Activated naive CD8-positive, alpha-beta T cell treated with anti-CD3 and anti-CD28 coated beads for 36 hours (primary cell): ENCODE results near the gene CACNA1C. TPM values are rescaled to one million over a fixed set of nuclear protein-coding genes. Genes with fewer than 3 reads are reported as not detected.

Source experiments
- DNase-seq: peaks from one replicate; pipeline ENCODE4 v3.0.0; 2021
- H3K27ac Mint-ChIP-seq: one replicate; pipeline ENCODE4 v1.8.0; 2022; ENCODE audit warnings: mild to moderate bottlenecking, moderate library complexity, mixed read lengths
- H3K27me3 Mint-ChIP-seq: one replicate; pipeline ENCODE4 v1.8.0; 2022; ENCODE audit warnings: mild to moderate bottlenecking, mixed read lengths
- H3K36me3 Mint-ChIP-seq: one replicate; pipeline ENCODE4 v1.8.0; 2021; ENCODE audit warnings: mild to moderate bottlenecking, mixed read lengths
- H3K4me1 Mint-ChIP-seq: one replicate; pipeline ENCODE4 v1.8.0; 2021; ENCODE audit warnings: mixed read lengths
- H3K4me3 Mint-ChIP-seq: one replicate; pipeline ENCODE4 v1.8.0; 2022; ENCODE audit warnings: mild to moderate bottlenecking, moderate library complexity, mixed read lengths
- H3K9me3 Mint-ChIP-seq: one replicate; pipeline ENCODE4 v1.8.0; 2022; ENCODE audit warnings: mixed read lengths
- total RNA-seq, 2 experiments: library from RNA; stranded (reverse); gene quantifications; one replicate each; pipeline ENCODE4 v1.2.3, GENCODE V29; 2021

The CACNA1C gene
- total RNA-seq, 2 experiments from 2014 or later, result 0.02 to 0.14 TPM

DNA sequence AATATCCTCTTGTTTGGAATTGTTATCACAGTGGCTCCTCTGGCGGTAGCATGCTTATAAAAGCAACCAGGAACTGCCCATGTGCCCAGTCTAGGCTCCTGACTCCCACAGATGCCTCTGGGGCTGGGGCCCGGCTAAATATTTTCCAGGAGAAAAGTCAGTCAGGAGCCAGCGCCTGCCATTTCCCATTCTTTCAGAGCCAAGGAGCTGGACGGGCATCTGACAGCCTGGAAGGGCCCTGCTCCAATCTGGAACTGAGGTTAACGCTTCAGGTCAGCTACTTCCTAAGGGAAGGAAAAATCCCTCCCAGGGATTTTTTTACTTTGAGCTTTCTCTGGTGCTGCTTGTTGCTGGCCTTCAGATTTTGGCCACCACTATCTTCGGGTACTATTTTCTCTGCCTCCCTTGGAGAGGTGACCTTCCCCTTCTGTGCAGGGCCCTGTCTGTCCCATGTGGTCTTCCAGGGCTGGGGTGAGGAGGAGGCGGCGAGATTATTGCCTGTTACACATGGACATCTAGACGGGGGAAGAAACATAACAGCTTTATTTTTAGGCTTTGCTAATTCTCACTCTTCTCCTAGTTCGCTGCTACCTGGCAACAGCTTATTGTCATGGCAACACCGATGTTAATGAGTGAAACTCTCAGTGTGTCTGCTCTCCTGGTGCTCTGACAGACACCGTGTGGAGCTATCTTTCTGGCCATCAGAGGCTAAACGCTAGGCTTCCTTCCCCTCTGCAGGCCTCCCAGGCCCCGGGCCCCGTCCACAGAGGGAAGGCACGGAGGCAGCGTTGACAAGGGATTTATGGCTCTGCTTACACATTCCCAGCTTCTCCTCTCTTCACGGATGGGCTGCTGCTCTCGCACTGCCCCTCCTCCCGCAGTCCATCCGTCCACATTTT lies 160.4 kb downstream of the CACNA1C start:
- H3K27me3 Mint-ChIP-seq, result peaks cover 8% of the 10 kb centered on the region
- no peak overlapping the region for H3K4me3 Mint-ChIP-seq

DNA sequence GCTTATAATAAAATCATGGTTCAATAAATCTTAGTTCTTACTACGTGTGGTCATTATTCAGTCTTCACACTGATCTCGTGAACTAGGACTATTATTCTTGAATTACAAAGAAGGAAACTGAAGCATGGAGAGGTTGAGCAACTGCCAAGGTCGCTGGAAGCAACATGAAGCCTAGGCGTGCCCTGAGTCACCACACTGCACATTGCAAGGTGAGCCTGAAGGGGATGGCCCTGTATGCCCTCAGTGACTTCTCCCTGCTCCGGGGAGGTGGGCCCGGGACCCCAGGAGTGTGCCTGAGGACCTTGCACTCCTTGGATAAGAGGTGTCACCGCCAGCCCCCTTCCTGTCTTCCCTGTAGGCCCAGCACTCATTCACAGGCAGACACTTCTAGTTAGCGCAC lies 161.6 kb downstream of the CACNA1C start:
- no peaks in the 10 kb centered on the region for H3K4me1 Mint-ChIP-seq
- no peaks in the 10 kb centered on the region for H3K9me3 Mint-ChIP-seq
- H3K27me3 Mint-ChIP-seq, result peaks cover 8% of the 10 kb centered on the region
- H3K4me3 Mint-ChIP-seq, result no peak overlapping the region
- H3K36me3 Mint-ChIP-seq, result no peaks in the 10 kb centered on the region
- no peak for DNase-seq
- H3K27ac Mint-ChIP-seq, result no peak overlapping the region

More for the DNA sequence above, 160.4 kb downstream of the CACNA1C start:
- H3K27ac Mint-ChIP-seq, result no peak overlapping the region
- no peaks in the 10 kb centered on the region for H3K4me1 Mint-ChIP-seq
- DNase-seq, result no peak
- no peaks in the 10 kb centered on the region for H3K9me3 Mint-ChIP-seq
- no peaks in the 10 kb centered on the region for H3K36me3 Mint-ChIP-seq

DNA sequence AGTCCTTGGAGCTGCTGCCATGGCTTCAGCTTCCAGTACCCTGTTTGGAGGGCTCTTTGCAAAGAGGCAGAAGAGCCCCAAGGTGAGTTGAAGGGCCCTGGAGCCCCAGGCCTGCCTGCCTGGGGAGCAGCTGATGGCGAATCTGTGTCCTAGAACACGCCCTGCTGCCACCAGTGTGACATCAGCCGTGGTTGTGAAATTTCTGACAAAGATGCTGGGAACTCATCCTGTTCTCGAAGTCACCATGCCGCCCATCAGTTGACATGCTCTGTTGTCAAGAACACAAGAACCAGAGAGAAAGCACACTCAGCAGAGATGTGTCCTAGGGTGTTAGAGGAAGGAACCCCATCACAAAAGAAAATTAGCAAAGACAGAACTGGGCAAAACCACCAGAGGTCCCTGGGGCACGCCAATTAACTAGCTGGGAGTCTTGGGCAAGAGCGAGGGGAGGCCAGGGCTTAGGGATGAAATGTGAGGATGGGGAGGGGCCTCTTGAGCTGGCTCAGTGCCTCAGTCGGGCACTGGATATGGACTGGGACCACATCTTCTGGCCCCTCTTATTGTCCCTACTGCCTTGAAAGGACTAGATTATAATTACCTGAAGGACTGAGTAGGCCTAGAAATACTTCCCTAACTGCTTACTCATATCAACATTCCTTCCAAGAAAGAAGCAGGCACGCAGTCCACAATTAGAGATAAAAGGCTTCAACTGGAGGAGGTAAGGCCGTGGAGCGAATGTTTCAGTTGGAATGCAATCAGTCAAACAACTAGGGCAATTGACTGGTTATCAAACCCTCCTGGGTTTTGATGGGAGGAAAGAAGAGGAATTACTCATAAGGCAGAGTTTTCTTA lies 163.1 kb downstream of the CACNA1C start:
- peaks cover 8% of the 10 kb centered on the region for H3K27me3 Mint-ChIP-seq
- H3K4me3 Mint-ChIP-seq, result no peak overlapping the region
- H3K9me3 Mint-ChIP-seq, result no peaks in the 10 kb centered on the region
- no peaks in the 10 kb centered on the region for H3K36me3 Mint-ChIP-seq
- H3K27ac Mint-ChIP-seq, result no peak overlapping the region
- no peak for DNase-seq
- H3K4me1 Mint-ChIP-seq, result no peaks in the 10 kb centered on the region

DNA sequence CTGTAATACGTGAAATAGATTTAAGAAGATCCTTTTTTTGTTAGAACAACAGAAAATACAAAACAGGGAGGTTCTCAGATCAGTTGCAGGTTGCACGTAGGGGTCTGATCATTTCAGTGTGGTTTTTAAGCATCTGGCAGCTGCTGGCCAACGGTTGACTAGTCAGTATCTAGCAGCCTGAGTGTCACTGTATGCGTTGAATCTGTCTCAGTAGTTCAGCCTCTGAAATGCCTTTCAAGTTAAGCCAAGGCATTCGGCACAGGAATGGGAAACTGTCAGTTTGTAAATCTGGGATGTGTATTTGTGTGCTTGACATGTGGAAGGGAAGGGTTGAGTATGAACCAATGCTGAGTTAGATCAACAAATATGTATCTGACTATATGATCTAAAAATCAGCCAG lies 165.9 kb downstream of the CACNA1C start:
- no peaks in the 10 kb centered on the region for H3K4me1 Mint-ChIP-seq
- H3K9me3 Mint-ChIP-seq, result no peaks in the 10 kb centered on the region
- no peak overlapping the region for H3K27ac Mint-ChIP-seq
- H3K36me3 Mint-ChIP-seq, result no peaks in the 10 kb centered on the region
- peaks cover 6% of the 10 kb centered on the region for H3K27me3 Mint-ChIP-seq
- no peak for DNase-seq
- H3K4me3 Mint-ChIP-seq, result no peak overlapping the region

DNA sequence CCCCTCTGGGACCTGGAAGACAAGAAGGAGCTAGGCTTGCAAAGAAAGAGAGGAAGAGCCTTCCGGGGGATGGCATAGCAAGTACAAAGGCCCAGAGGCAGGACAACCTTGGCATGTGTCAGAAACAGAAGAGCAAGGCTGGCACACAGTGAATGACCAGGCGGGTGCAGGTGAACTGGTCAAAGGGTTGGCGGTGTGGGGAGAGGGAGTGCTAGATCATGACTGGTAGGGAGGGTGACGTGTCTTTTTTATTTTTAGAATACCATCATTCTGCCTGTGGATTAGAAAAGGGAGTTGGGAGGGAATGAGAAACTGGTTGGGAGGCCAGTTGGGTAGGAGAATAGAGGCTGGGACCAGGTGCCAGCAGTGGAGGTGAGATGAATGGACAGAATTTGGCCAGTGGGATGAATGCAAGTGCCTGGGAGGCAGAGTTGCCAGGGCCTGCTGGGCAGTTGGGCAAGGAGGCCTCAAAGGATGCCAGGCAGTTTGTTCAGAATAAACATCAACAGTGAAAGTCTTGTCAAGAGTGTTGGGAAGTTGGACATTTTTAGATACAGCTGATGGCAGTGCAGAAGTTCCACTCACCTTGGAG lies 168.3 kb downstream of the CACNA1C start:
- Mint-ChIP-seq H3K27me3 (no peaks in the 10 kb centered on the region), H3K27ac (no peak overlapping the region), H3K9me3 (no peaks in the 10 kb centered on the region), H3K4me1 (no peaks in the 10 kb centered on the region), H3K36me3 (no peaks in the 10 kb centered on the region), H3K4me3 (no peak overlapping the region)
- no peak for DNase-seq

DNA sequence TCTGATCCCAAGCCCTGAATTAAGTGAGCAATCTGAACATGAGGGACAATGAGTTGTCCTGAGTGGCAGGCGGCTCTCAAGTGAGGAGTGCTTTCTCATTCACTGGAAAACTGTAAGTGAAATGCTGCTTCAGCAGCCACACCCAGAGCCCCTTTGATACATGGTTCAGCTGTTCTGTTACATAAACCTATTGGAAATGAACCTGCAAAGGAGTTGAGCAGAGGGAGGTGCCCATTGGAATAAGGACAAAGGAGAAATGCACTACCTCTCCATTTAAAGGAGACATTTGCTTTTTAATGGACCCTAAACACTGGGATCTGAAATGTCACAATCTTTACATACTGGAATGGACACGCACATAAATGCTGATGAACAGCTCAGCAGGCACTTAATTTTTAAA lies 169.9 kb downstream of the CACNA1C start:
- H3K9me3 Mint-ChIP-seq, result no peaks in the 10 kb centered on the region
- H3K4me3 Mint-ChIP-seq, result no peak overlapping the region
- DNase-seq, result no peak
- no peak overlapping the region for H3K27ac Mint-ChIP-seq
- H3K36me3 Mint-ChIP-seq, result no peaks in the 10 kb centered on the region
- H3K4me1 Mint-ChIP-seq, result no peaks in the 10 kb centered on the region
- H3K27me3 Mint-ChIP-seq, result no peaks in the 10 kb centered on the region

DNA sequence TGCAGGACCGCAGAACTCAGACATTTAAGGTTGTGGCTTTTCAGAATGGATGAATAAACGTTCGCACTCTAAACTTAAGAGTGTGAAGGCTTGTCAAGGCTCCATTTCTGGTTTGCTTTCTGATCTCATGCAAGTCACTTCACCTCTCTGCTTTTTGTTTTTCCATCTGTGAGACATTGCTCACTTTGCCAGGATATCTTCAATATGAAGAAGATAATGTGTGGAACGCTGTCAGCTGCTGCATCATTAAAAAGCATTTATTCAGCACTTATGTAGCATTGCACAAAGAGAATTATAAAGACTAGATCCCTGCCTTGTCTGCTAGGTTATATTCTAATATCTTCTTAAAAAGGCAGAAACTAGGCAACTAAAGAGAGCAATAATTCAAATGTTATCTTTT lies 172.2 kb downstream of the CACNA1C start:
- H3K27me3 Mint-ChIP-seq, result peaks cover 6% of the 10 kb centered on the region
- DNase-seq, result no peak
- H3K27ac Mint-ChIP-seq, result no peak overlapping the region
- no peaks in the 10 kb centered on the region for H3K9me3 Mint-ChIP-seq
- H3K4me1 Mint-ChIP-seq, result no peaks in the 10 kb centered on the region
- H3K36me3 Mint-ChIP-seq, result no peaks in the 10 kb centered on the region
- H3K4me3 Mint-ChIP-seq, result no peak overlapping the region

DNA sequence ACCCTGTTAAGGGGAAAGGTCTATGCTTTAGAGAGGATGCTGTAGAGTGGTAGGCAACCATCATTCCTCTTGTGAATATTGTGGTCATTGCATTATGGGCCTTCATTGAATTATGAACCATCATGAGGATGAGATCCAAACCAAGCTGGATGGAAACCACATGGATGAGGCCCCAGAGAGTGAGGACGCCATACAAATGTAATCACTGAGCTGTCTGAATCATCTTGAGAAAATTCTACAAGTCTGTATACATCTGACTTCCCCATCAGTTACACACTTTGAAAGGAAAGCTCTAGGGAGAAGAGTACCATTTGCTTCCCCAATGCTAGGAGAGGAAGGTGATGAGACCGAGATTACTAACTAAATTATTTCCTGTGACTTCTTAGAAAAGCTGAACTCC lies 172.9 kb downstream of the CACNA1C start:
- DNase-seq, result no peak
- Mint-ChIP-seq H3K9me3 (no peaks in the 10 kb centered on the region), H3K4me3 (no peak overlapping the region), H3K36me3 (no peaks in the 10 kb centered on the region), H3K4me1 (no peaks in the 10 kb centered on the region), H3K27me3 (peaks cover 8% of the 10 kb centered on the region), H3K27ac (no peak overlapping the region)

DNA sequence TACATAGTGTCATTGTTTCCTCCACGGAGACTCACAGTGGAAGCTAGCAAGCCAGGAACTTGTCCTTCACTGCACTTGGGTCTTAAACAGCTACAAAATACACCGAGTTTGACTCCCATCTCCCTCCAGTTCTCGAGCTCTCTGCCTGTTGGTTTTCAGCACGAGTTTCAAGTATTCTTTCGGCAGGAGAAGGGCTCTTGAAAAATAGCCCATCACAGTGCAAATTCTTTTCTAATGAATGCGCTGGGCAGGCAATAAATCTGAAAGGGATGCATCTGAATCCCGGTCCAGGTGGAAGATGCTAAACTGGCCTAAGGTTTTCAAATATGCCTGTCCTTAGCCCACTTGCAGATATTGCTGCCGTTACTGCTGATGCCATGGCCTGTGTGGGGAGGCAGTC lies 173.9 kb downstream of the CACNA1C start:
- H3K4me3 Mint-ChIP-seq, result no peak overlapping the region
- H3K4me1 Mint-ChIP-seq, result no peaks in the 10 kb centered on the region
- no peaks in the 10 kb centered on the region for H3K36me3 Mint-ChIP-seq
- no peak for DNase-seq
- no peaks in the 10 kb centered on the region for H3K9me3 Mint-ChIP-seq
- peaks cover 9% of the 10 kb centered on the region for H3K27me3 Mint-ChIP-seq
- no peak overlapping the region for H3K27ac Mint-ChIP-seq

DNA sequence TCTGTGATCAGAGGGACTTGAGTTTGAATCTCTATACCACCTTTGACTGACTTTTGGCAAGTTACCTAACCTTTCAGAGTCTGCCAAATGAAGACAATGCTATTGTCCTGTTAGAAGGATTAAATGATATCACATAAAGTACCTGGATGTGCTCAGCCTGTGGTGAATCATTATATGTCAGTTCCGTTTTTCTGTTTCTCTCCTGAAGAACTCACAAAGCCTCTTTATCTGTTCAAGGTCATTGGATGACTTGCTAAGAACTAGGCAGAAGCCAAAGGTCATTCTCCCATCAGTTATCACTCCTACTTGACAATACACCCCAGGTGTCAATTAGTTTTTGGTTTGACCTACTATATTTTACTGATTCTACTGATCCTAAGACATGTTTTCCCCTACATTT lies 174.6 kb downstream of the CACNA1C start:
- no peak for DNase-seq
- Mint-ChIP-seq H3K36me3 (no peaks in the 10 kb centered on the region), H3K27me3 (peaks cover 9% of the 10 kb centered on the region), H3K27ac (no peak overlapping the region), H3K9me3 (no peaks in the 10 kb centered on the region), H3K4me1 (no peaks in the 10 kb centered on the region), H3K4me3 (no peak overlapping the region)

DNA sequence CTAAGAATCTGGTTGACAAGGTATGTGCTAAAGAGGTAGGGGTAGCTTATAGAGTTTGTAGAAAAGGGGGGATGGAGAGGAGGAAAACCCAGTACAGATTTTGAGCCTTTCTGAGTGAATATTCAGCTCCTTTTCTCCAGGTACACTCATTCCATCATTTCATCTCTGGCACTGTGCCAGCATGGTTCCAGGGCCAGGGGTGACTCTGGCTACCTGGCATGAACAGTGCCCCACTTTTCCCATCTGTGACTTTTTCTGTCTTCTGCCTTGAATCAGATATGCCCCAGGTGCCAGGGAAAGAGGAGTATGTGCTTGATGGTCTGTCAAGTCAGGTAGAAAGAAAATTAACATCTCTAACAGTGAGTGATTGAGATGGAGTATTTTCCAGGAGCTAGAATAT lies 175.7 kb downstream of the CACNA1C start:
- H3K9me3 Mint-ChIP-seq, result no peaks in the 10 kb centered on the region
- H3K4me3 Mint-ChIP-seq, result no peak overlapping the region
- H3K36me3 Mint-ChIP-seq, result no peaks in the 10 kb centered on the region
- H3K27me3 Mint-ChIP-seq, result peaks cover 9% of the 10 kb centered on the region
- no peak overlapping the region for H3K27ac Mint-ChIP-seq
- H3K4me1 Mint-ChIP-seq, result no peaks in the 10 kb centered on the region
- no peak for DNase-seq

DNA sequence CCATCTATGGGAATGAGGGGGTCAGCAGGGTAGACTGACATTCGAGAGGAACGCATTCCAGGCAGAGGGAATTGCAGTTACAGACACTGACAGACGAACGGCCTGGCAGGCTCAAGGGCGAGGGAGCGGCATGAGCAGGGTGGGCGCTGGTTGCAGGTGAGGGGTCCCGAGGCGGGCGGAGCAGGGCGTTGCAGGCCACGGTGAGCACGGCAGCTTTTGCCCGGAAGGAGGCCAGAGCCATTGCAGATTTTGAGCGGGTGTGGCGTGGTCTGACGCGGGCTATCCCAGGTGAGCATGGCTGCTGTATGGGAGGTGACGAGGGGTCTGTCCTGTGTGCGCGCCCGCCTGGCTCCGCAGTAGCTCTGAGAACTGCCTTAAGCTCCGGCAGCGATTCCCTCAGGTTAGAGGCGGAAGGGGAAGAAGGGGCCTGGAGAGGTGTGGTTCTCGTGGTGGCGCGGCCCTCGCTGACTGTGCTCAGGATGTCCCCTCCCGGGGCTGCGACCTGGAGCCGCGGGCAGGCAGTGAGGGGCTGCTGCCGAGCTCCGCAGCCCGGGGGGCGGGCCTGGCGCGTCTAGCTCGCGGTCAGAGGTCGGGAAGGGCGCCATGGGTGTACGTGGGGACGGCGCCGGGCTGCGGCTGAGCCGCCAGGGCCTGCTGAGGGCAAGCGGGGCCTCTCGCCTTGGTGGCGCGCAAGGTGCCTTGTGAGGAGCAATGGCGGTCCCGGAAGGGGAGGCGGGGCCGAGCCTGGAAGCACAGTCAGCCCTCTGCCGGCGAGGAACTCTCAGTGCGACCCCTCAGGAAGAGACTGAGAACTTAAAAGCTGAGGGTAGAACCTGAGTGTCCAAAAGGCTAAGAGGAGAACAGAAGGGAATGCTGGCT lies 177.1 kb downstream of the CACNA1C start:
- H3K4me3 Mint-ChIP-seq, result no peak overlapping the region
- no peak for DNase-seq
- H3K9me3 Mint-ChIP-seq, result no peaks in the 10 kb centered on the region
- peaks cover 17% of the 10 kb centered on the region for H3K27me3 Mint-ChIP-seq
- H3K4me1 Mint-ChIP-seq, result no peaks in the 10 kb centered on the region
- H3K36me3 Mint-ChIP-seq, result no peaks in the 10 kb centered on the region
- H3K27ac Mint-ChIP-seq, result no peak overlapping the region

DNA sequence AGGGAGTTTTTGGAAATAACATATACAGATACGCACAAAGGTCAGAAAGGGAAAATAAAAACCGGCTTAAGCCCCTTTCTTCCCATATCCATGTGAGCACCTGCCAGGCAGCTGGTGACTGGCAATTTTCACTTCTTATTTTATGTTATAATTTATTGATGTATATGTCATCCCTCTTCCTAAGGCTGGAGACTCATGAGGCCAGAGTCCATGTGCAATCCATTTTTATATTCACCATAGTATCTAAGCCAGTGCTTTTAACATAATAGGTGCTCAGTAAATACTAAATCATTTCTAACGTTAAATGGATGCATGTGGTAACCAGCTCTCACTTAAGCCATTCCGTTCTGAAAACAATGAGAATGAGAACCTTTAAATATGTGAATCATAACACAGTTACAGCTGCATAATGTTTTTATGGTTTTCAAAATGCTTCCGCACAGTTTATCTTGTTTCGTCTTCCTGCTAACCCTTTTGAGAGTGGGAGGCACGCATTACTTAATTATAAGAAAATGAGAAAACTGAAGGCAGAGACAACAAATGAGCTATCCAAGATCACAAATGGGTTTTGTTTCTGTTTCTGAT lies 178.3 kb downstream of the CACNA1C start:
- Mint-ChIP-seq H3K27ac (no peak overlapping the region), H3K4me3 (no peak overlapping the region), H3K4me1 (no peaks in the 10 kb centered on the region), H3K27me3 (peaks cover 17% of the 10 kb centered on the region), H3K36me3 (no peaks in the 10 kb centered on the region), H3K9me3 (no peaks in the 10 kb centered on the region)
- DNase-seq, result no peak

DNA sequence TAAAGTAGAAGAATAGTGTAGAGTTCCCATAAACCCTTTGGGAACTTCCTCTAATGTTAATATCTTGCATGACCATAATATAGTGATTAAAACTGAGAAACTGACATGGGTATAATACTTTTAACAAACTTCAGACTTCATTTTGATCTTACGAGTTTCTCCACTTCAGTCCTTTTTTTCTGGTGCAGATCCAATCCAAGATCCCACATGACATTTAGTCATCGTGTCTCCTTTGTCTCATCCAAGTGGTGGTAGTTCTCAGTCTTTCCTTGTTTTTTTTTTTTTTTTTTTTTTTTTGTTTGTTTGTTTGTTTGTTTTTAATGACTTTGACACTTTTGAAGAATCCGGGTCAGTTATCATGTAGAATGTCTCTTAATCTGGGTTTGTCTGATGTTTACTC lies 179.2 kb downstream of the CACNA1C start:
- Mint-ChIP-seq H3K27ac (no peak overlapping the region), H3K9me3 (no peaks in the 10 kb centered on the region), H3K4me3 (no peak overlapping the region), H3K36me3 (no peaks in the 10 kb centered on the region), H3K27me3 (peaks cover 17% of the 10 kb centered on the region), H3K4me1 (no peaks in the 10 kb centered on the region)
- no peak for DNase-seq
